HEK293 (cell line): Measurements from ENCODE around the gene HHAT.

Experiments used
- BCL11A ChIP-seq: fragments of 450-650 bp; formaldehyde crosslinking; IDR thresholded peaks from 2 replicates; pipeline ENCODE4 v1.5.1; 2016; ENCODE audit warnings: low read depth, missing biosample characterization, missing genetic modification characterization
- EGR2 ChIP-seq: fragments of 450-650 bp; formaldehyde crosslinking; IDR thresholded peaks from 2 replicates; pipeline ENCODE4 v1.5.1; 2016; ENCODE audit warnings: low read depth, missing biosample characterization, missing genetic modification characterization
- GFI1B ChIP-seq: fragments of 450-650 bp; formaldehyde crosslinking; IDR thresholded peaks from 2 replicates; pipeline ENCODE4 v1.5.1; 2016; ENCODE audit warnings: missing biosample characterization, missing genetic modification characterization
- GLI4 ChIP-seq: fragments of 450-650 bp; formaldehyde crosslinking; IDR thresholded peaks from 2 replicates; pipeline ENCODE4 v1.5.1; 2016; ENCODE audit warnings: missing biosample characterization, missing genetic modification characterization
- KLF8 ChIP-seq: fragments of 450-650 bp; formaldehyde crosslinking; IDR thresholded peaks from 2 replicates; pipeline ENCODE4 v1.5.1; 2016; ENCODE audit warnings: missing biosample characterization, missing genetic modification characterization
- OSR2 ChIP-seq: fragments of 450-650 bp; formaldehyde crosslinking; IDR thresholded peaks from 2 replicates; pipeline ENCODE4 v1.5.1; 2016; ENCODE audit warnings: missing biosample characterization, missing genetic modification characterization
- TCF7L2 ChIP-seq: IDR thresholded peaks from 2 replicates; pipeline ENCODE4 v1.6.1; 2011; ENCODE audit warnings: low read depth, mild to moderate bottlenecking, inconsistent platforms, low read length, moderate library complexity, borderline replicate concordance
- ZBTB1 ChIP-seq: fragments of 450-650 bp; formaldehyde crosslinking; IDR thresholded peaks from 2 replicates; pipeline ENCODE4 v1.5.1; 2016; ENCODE audit warnings: missing biosample characterization, missing genetic modification characterization
- ZBTB20 ChIP-seq: fragments of 450-650 bp; formaldehyde crosslinking; IDR thresholded peaks from 2 replicates; pipeline ENCODE4 v1.5.1; 2016; ENCODE audit warnings: missing biosample characterization, missing genetic modification characterization
- ZNF112 ChIP-seq: fragments of 450-650 bp; formaldehyde crosslinking; IDR thresholded peaks from 2 replicates; pipeline ENCODE4 v1.5.0; 2017; ENCODE audit warnings: missing biosample characterization, missing genetic modification characterization
- ZNF16 ChIP-seq: fragments of 450-650 bp; formaldehyde crosslinking; IDR thresholded peaks from 2 replicates; pipeline ENCODE4 v1.5.1; 2016; ENCODE audit warnings: low read depth, missing biosample characterization, missing genetic modification characterization
- ZNF169 ChIP-seq: fragments of 450-650 bp; formaldehyde crosslinking; IDR thresholded peaks from 2 replicates; pipeline ENCODE4 v1.5.1; 2016; ENCODE audit warnings: missing biosample characterization, missing genetic modification characterization
- ZNF214 ChIP-seq: fragments of 450-650 bp; formaldehyde crosslinking; IDR thresholded peaks from 2 replicates; pipeline ENCODE4 v1.5.1; 2017; ENCODE audit warnings: missing biosample characterization, mild to moderate bottlenecking, missing genetic modification characterization, borderline replicate concordance
- ZNF324 ChIP-seq: fragments of 450-650 bp; formaldehyde crosslinking; IDR thresholded peaks from 2 replicates; pipeline ENCODE4 v1.5.1; 2016; ENCODE audit warnings: missing biosample characterization, missing genetic modification characterization
- ZNF391 ChIP-seq: fragments of 450-650 bp; formaldehyde crosslinking; IDR thresholded peaks from 2 replicates; pipeline ENCODE4 v1.5.1; 2016; ENCODE audit warnings: low read depth, missing biosample characterization, missing genetic modification characterization, borderline replicate concordance
- ZNF416 ChIP-seq: fragments of 450-650 bp; formaldehyde crosslinking; IDR thresholded peaks from 2 replicates; pipeline ENCODE4 v1.5.1; 2016; ENCODE audit warnings: missing biosample characterization, missing genetic modification characterization
- ZNF426 ChIP-seq: fragments of 450-650 bp; formaldehyde crosslinking; IDR thresholded peaks from 2 replicates; pipeline ENCODE4 v1.5.1; 2017; ENCODE audit warnings: missing biosample characterization, missing genetic modification characterization, mild to moderate bottlenecking, inconsistent platforms, moderate library complexity
- ZNF501 ChIP-seq: fragments of 450-650 bp; formaldehyde crosslinking; IDR thresholded peaks from 2 replicates; pipeline ENCODE4 v1.5.1; 2016; ENCODE audit warnings: missing biosample characterization, missing genetic modification characterization
- ZNF548 ChIP-seq: fragments of 450-650 bp; formaldehyde crosslinking; IDR thresholded peaks from 2 replicates; pipeline ENCODE4 v1.5.1; 2016; ENCODE audit warnings: missing biosample characterization, missing genetic modification characterization
- ZNF624 ChIP-seq: fragments of 450-650 bp; formaldehyde crosslinking; IDR thresholded peaks from 2 replicates; pipeline ENCODE4 v1.5.1; 2017; ENCODE audit warnings: missing biosample characterization, missing genetic modification characterization
- ZNF664 ChIP-seq: fragments of 450-650 bp; formaldehyde crosslinking; IDR thresholded peaks from 2 replicates; pipeline ENCODE4 v1.5.1; 2016; ENCODE audit warnings: missing biosample characterization, missing genetic modification characterization
- ZNF701 ChIP-seq: fragments of 450-650 bp; formaldehyde crosslinking; IDR thresholded peaks from 2 replicates; pipeline ENCODE4 v1.5.1; 2016; ENCODE audit warnings: missing biosample characterization, missing genetic modification characterization
- ZNF707 ChIP-seq: fragments of 450-650 bp; formaldehyde crosslinking; IDR thresholded peaks from 2 replicates; pipeline ENCODE4 v1.5.1; 2016; ENCODE audit warnings: missing biosample characterization, missing genetic modification characterization
- ZNF76 ChIP-seq: fragments of 450-650 bp; formaldehyde crosslinking; IDR thresholded peaks from 2 replicates; pipeline ENCODE4; 2016; ENCODE audit warnings: low read depth, missing biosample characterization, missing genetic modification characterization, borderline replicate concordance
- ZNF830 ChIP-seq: fragments of 450-650 bp; IDR thresholded peaks from 2 replicates; pipeline ENCODE4 v1.5.0; 2018; ENCODE audit warnings: missing biosample characterization, missing genetic modification characterization, low read depth, mild to moderate bottlenecking, moderate library complexity
- ZXDB ChIP-seq: fragments of 450-650 bp; formaldehyde crosslinking; IDR thresholded peaks from 2 replicates; pipeline ENCODE4 v1.5.1; 2016; ENCODE audit warnings: missing biosample characterization, missing genetic modification characterization
- TF ChIP-seq, protein P1 (sequence below): fragments of 450-650 bp; formaldehyde crosslinking; conservative IDR thresholded peaks from 2 replicates; pipeline ENCODE4 v1.5.1; 2016; ENCODE audit warnings: low read depth, missing biosample characterization, missing genetic modification characterization
- TF ChIP-seq, protein P2 (sequence below): fragments of 450-650 bp; formaldehyde crosslinking; IDR thresholded peaks from 2 replicates; pipeline ENCODE4 v1.5.1; 2017; ENCODE audit warnings: missing biosample characterization, missing genetic modification characterization
- TF ChIP-seq, protein P3 (sequence below): fragments of 450-650 bp; formaldehyde crosslinking; IDR thresholded peaks from 2 replicates; pipeline ENCODE4 v1.5.1; 2016; ENCODE audit warnings: missing biosample characterization, missing genetic modification characterization
- TF ChIP-seq, protein P4 (sequence below): fragments of 450-650 bp; formaldehyde crosslinking; optimal IDR thresholded peaks from 2 replicates; pipeline ENCODE3; 2016; ENCODE audit warnings: missing biosample characterization, mild to moderate bottlenecking, missing genetic modification characterization
- TF ChIP-seq, protein P5 (sequence below): fragments of 450-650 bp; formaldehyde crosslinking; IDR thresholded peaks from 2 replicates; pipeline ENCODE4 v1.5.1; 2017; ENCODE audit warnings: missing biosample characterization, missing genetic modification characterization

HHAT gene

DNA sequence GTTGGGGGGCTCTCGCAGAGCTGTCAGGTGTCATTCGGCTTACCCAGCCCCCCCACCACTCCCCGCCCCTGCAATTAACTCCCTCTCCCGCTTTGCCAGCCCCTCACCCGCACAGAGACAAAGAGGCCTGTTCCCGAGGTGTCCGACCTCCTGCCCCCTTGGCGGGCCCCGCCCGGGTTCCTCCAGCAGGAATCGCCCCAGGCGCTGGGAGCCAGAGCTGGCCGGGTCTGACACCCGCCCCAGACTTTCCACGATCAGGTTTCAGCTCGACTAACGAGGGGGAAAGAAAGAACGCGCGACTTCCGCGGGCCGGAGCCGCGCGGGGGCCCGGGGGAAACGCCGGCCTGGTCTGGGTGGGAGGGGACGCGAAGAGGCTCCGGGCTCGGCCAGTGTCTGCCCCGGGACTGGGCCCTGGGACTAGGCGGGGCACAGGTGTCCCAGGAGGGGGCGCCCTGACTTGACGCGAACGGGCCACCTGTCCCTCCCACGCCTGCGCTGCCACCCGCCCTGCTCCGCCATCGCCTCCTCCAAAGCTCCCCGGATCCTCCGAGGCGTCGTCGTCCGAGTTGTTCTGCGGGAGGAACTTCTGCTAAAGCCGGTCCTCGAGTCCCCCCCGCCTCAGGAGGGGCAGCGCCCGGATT, 36.4 kb upstream of the HHAT start (continued):
- 0 out of 2 replicates have a peak, but pooled peaks have one; percentile 23 for TF ChIP-seq ZBTB1 (tag by site-specific recombination)
- TF ChIP-seq ZXDB (tag by site-specific recombination) = peak; percentile 82
- peak; percentile 42; the same call in 1 of the 2 replicates for TF ChIP-seq ZNF76
- TF ChIP-seq ZNF169 = no peak
- no peak for TF ChIP-seq ZNF324
- TF ChIP-seq, protein P1, sequence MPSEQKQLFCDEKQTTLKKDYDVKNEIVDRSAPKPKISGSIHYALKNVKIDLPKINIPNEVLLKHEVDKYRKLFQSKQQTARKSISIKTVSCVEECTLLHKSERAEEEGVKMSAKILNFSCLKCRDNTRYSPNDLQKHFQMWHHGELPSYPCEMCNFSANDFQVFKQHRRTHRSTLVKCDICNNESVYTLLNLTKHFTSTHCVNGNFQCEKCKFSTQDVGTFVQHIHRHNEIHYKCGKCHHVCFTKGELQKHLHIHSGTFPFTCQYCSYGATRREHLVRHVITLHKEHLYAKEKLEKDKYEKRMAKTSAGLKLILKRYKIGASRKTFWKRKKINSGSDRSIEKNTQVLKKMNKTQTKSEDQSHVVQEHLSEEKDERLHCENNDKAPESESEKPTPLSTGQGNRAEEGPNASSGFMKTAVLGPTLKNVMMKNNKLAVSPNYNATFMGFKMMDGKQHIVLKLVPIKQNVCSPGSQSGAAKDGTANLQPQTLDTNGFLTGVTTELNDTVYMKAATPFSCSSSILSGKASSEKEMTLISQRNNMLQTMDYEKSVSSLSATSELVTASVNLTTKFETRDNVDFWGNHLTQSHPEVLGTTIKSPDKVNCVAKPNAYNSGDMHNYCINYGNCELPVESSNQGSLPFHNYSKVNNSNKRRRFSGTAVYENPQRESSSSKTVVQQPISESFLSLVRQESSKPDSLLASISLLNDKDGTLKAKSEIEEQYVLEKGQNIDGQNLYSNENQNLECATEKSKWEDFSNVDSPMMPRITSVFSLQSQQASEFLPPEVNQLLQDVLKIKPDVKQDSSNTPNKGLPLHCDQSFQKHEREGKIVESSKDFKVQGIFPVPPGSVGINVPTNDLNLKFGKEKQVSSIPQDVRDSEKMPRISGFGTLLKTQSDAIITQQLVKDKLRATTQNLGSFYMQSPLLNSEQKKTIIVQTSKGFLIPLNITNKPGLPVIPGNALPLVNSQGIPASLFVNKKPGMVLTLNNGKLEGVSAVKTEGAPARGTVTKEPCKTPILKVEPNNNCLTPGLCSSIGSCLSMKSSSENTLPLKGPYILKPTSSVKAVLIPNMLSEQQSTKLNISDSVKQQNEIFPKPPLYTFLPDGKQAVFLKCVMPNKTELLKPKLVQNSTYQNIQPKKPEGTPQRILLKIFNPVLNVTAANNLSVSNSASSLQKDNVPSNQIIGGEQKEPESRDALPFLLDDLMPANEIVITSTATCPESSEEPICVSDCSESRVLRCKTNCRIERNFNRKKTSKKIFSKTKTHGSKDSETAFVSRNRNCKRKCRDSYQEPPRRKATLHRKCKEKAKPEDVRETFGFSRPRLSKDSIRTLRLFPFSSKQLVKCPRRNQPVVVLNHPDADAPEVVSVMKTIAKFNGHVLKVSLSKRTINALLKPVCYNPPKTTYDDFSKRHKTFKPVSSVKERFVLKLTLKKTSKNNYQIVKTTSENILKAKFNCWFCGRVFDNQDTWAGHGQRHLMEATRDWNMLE = no peak
- TF ChIP-seq ZNF426 = no peak
- TF ChIP-seq, protein P2, sequence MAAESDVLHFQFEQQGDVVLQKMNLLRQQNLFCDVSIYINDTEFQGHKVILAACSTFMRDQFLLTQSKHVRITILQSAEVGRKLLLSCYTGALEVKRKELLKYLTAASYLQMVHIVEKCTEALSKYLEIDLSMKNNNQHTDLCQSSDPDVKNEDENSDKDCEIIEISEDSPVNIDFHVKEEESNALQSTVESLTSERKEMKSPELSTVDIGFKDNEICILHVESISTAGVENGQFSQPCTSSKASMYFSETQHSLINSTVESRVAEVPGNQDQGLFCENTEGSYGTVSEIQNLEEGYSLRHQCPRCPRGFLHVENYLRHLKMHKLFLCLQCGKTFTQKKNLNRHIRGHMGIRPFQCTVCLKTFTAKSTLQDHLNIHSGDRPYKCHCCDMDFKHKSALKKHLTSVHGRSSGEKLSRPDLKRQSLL (tag by site-specific recombination) = no peak
- TF ChIP-seq BCL11A (tag by site-specific recombination) = no peak
- no peak for TF ChIP-seq GLI4 (tag by site-specific recombination)
- TF ChIP-seq ZNF416 = no peak
- TF ChIP-seq EGR2 = peak; percentile 84
- TF ChIP-seq, protein P3, sequence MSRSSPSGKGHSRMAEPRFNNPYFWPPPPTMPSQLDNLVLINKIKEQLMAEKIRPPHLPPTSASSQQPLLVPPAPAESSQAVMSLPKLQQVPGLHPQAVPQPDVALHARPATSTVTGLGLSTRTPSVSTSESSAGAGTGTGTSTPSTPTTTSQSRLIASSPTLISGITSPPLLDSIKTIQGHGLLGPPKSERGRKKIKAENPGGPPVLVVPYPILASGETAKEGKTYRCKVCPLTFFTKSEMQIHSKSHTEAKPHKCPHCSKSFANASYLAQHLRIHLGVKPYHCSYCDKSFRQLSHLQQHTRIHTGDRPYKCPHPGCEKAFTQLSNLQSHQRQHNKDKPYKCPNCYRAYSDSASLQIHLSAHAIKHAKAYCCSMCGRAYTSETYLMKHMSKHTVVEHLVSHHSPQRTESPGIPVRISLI (tag by site-specific recombination) = no peak
- TF ChIP-seq, protein P4, sequence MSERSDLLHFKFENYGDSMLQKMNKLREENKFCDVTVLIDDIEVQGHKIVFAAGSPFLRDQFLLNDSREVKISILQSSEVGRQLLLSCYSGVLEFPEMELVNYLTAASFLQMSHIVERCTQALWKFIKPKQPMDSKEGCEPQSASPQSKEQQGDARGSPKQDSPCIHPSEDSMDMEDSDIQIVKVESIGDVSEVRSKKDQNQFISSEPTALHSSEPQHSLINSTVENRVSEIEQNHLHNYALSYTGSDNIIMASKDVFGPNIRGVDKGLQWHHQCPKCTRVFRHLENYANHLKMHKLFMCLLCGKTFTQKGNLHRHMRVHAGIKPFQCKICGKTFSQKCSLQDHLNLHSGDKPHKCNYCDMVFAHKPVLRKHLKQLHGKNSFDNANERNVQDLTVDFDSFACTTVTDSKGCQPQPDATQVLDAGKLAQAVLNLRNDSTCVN (tag by site-specific recombination) = peak; percentile 82
- TF ChIP-seq ZNF701 = no peak
- TF ChIP-seq ZNF707 (tag by site-specific recombination) = no peak
- TF ChIP-seq ZNF16 (tag by site-specific recombination) = no peak
- no peak for TF ChIP-seq ZNF664 (tag by site-specific recombination)
- no peak for TF ChIP-seq GFI1B
- no peak for TF ChIP-seq ZNF548 (tag by site-specific recombination)
- TF ChIP-seq TCF7L2 = no peak
- TF ChIP-seq ZBTB20 (tag by site-specific recombination) = peak; percentile 90
- 0 out of 2 replicates have a peak, but pooled peaks have one; percentile 16 for TF ChIP-seq ZNF391
- TF ChIP-seq ZNF624 (tag by site-specific recombination) = no peak
- TF ChIP-seq, protein P5, sequence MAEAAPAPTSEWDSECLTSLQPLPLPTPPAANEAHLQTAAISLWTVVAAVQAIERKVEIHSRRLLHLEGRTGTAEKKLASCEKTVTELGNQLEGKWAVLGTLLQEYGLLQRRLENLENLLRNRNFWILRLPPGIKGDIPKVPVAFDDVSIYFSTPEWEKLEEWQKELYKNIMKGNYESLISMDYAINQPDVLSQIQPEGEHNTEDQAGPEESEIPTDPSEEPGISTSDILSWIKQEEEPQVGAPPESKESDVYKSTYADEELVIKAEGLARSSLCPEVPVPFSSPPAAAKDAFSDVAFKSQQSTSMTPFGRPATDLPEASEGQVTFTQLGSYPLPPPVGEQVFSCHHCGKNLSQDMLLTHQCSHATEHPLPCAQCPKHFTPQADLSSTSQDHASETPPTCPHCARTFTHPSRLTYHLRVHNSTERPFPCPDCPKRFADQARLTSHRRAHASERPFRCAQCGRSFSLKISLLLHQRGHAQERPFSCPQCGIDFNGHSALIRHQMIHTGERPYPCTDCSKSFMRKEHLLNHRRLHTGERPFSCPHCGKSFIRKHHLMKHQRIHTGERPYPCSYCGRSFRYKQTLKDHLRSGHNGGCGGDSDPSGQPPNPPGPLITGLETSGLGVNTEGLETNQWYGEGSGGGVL = peak; percentile 89
- TF ChIP-seq ZNF112 = no peak
- TF ChIP-seq OSR2 = peak; percentile 22; the same call in 1 of the 2 replicates
- TF ChIP-seq ZNF830 = no peak
- no peak for TF ChIP-seq ZNF214 (tag by site-specific recombination)
- TF ChIP-seq KLF8 (tag by site-specific recombination) = peak; percentile 38; the same call in 1 of the 2 replicates
- TF ChIP-seq ZNF501 (tag by site-specific recombination) = peak; percentile 90
